Measurements from ENCODE around the gene TPRA1.

DNA sequence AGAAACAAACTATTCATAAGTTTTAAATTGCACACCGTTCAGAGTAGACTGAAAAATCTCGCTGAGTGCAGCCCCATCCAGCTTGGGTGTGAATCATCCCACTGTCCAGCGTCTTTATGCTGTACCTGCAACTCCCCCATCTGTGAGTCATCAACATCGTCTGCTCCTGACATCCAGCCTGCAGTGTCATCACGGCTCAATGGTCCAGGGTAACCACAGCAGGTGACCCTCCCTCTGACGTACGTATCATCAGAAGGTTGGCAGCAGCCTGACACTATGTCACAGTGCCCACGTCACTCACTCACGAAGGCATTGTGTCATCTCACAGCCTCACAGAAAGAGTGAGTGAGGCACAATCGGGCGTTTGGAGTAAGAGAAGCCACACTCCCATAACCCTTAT, 65.2 kb downstream of the TPRA1 start:
- TF ChIP-seq CTCF (IDR thresholded peaks at IDR 0.05), result no peak
- no peak for TF ChIP-seq POLR2A (IDR thresholded peaks at IDR 0.05)
